Lower leg skin (tissue), 4 donors: ENCODE results near the gene JMJD4. TPM values are rescaled to one million over a fixed set of nuclear protein-coding genes. Genes with fewer than 3 reads are reported as not detected.

Experiments used
- DNase-seq, 2 donors: peaks; one replicate each; pipeline ENCODE4 v3.0.0-alpha.2; 2019; ENCODE audit warnings: low spot score in 2 of 2
- H3K4me3 ChIP-seq: fragments of 200-600 bp; sonication (generic); 2 replicates; pipeline ENCODE4 v1.5.1; 2017; ENCODE audit warnings: mild to moderate bottlenecking, low read depth; ENCODE audit not compliant: poor library complexity, severe bottlenecking
- CTCF ChIP-seq, 3 donors: fragments of 450-650 bp; IDR thresholded peaks; one replicate each; pipeline ENCODE4 v1.5.1; 2016; ENCODE audit warnings: antibody characterized with exemption in 3 of 3, mild to moderate bottlenecking in 3 of 3, moderate library complexity in 2 of 3
- POLR2A ChIP-seq, 2 donors: fragments of 450-650 bp; IDR thresholded peaks; one replicate each; pipeline ENCODE4 v1.6.1; 2016 to 2017; ENCODE audit warnings: antibody characterized with exemption in 2 of 2, mild to moderate bottlenecking in 1 of 2, moderate library complexity in 1 of 2
- WGBS, 2 donors: methylation state at CpG; one replicate each; pipeline ENCODE4 v1.1.5; 2018; 5-methylcytosine and 5-hydroxymethylcytosine counted together
- intact Hi-C: fragments of 100-400 bp; cut with DNase I; formaldehyde crosslinking; loops from one replicate; pipeline ENCODE4 v1.15.0; 2023; ENCODE audit warnings: low total_unique reads
- total RNA-seq, 4 donors: library from RNA; depleted of rRNA; stranded (reverse); fragments of >200 nt; gene quantifications; one replicate each; pipeline ENCODE4 v1.1.0, GENCODE V29; 2016

Gene JMJD4
- total RNA-seq, 4 donors from 2014 or later, result 11.8 to 22.9 (median 14.6) TPM

DNA sequence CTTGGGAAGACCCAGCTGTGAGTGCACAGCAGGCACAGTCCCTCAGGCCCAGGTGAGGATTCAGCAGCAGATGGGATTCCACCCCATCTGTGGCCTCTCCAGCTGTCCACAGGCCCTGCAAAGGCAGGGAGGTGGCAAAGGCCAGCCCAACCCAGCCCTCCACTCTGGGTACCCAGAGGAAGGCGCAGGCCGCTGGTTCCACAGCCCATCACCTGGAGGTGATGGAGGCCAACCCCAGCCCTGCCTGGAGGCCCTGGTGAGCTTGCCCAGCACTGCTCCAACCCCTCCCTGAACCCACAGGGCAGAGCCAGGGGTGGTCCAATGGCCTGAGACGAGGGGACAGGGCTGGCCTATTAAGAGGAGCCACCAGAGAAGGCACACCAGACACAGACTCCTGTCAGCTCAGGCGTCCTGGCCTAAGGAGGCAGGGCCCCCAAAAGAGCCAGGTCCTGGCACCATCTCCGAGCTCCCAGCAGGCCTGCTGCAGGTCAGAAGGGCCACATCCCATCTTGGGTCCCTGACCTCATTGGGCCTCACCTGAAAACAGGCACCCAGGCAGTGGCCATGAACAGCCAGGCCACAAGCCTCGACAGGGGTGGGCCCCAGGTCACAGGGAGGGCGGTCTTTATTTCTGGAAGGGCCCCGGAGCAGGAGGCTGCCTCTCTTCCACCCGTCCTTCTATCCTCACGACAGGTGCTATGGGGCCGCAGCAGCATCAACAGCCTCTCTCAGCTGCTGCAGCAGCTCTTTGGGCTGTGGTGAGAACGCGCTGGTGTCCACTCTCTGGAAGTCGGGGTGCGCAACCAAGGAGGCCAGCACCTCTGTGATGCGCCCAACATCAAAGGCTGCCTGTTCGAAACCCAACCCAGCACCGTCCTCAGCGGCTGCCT, 3.2 kb downstream of the JMJD4 start:
- 93% methylated on average over 14 to 17 of the region's 19 CpGs for WGBS, 2 donors
- no peak overlapping the region for H3K4me3 ChIP-seq
- intact Hi-C loops, result no loop called here
- DNase-seq, result no peak
- TF ChIP-seq POLR2A (IDR thresholded peaks at IDR 0.05), result no peak
- TF ChIP-seq CTCF (IDR thresholded peaks at IDR 0.05), result no peak

GRCh38 chr1:227731241-227731677, 3.8 kb downstream of the JMJD4 start:
- DNase-seq, result no peak
- WGBS, 2 donors, result 86 to 89% methylated on average over 6 to 10 of the region's 11 CpGs
- intact Hi-C loops, result no loop called here

DNA sequence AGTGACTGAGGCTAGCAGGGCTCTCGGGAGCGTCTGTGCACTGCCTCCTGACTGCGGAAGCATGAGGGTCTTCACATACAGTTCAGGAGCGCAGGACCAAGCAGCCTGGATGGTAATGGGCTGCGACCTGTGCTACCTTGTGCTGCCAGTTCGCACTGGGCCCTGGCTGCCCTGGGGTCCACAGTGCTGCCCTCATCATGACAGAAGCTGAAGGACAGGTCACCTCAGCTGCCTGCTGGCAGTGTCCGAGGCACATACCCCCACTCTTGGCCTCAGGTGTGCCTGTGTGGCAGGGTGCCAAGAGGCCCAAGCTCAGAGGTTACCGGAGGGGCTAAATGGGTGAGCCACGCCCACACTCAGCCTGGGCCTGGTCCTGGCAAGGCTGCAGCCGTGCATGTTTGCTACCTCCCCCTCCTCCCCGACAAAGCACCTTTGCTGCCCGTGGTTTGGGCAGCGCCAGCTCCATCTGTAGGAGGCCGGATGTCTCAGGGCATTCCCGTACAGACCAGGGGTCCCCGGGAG, 4.4 kb downstream of the JMJD4 start:
- WGBS, 2 donors, result 64% methylated on average over 6 to 15 of the region's 16 CpGs
- TF ChIP-seq CTCF (IDR thresholded peaks at IDR 0.05) (no peak), POLR2A (IDR thresholded peaks at IDR 0.05) (no peak)
- DNase-seq, result no peak
- intact Hi-C loops, result no loop called here
- no peak overlapping the region for H3K4me3 ChIP-seq

More at GRCh38 chr1:227731241-227731677, 3.8 kb downstream of the JMJD4 start:
- H3K4me3 ChIP-seq, result no peak overlapping the region
- no peak for TF ChIP-seq POLR2A (IDR thresholded peaks at IDR 0.05)
- no peak for TF ChIP-seq CTCF (IDR thresholded peaks at IDR 0.05)

- no peak for DNase-seq
- intact Hi-C loops, result no loop called here
- TF ChIP-seq CTCF (IDR thresholded peaks at IDR 0.05) (no peak), POLR2A (IDR thresholded peaks at IDR 0.05) (no peak)
- 44 to 52% methylated on average over 13 of the region's 13 CpGs for WGBS, 2 donors
- H3K4me3 ChIP-seq, result no peak overlapping the region
These were observed 5.0 kb downstream of the JMJD4 start for GRCh38 chr1:227729881-227730629.

- DNase-seq, result no peak
- H3K4me3 ChIP-seq, result no peak overlapping the region
- no peak for TF ChIP-seq CTCF (IDR thresholded peaks at IDR 0.05)
- no peak for TF ChIP-seq POLR2A (IDR thresholded peaks at IDR 0.05)
- 50 to 52% methylated on average over 3 to 5 of the region's 5 CpGs for WGBS, 2 donors
- intact Hi-C loops, result no loop called here
These were observed 5.8 kb downstream of the JMJD4 start for GRCh38 chr1:227729144-227729880.
